ENCODE results near the gene VAV1. TPM values are rescaled to one million over a fixed set of nuclear protein-coding genes. Genes with fewer than 3 reads are reported as not detected.
A peak's percentile ranks its signal among the peaks of the same experiment; 100 is the strongest.

The VAV1 gene
- total RNA-seq, 1 donor from 2014 or later = not detected

DNA sequence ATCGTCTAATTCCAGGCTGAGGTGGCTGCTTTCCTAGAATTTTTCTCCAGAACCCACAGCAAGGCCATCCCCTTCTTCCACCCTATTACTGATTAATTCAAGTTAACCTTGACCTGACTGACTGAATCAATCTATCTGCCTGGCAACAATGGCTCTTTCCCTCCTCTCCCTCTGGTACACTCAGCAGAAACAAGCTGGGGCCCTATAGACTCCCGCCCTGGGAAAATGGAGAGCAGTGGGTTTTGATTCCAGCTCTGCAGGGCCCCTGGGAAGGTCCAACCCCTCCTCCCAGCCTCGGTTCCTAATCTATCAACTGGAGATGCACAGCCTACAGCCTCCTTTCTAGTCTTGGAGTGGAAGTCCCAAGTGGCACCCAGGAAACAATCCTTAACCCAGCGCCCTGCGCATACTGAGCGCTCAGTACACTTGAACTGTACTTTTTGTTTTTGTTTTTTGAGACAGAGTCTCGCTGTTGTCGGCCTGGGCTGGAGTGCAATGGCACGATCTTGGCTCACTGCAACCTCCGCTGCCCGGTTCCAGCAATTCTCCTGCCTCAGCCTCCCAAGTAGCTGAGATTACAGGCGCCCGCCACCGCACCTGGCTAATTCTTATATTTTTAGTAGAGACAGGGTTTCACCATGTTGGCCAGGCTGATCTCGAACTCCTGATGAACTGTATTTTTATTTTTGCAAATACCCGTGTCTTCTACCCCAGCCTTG is 46.8 kb upstream of the VAV1 start:
- Mint-ChIP-seq H3K4me1 (peaks cover 22% of the 10 kb centered on the region), H3K9me3 (no peaks in the 10 kb centered on the region), H3K4me3 (no peak overlapping the region), H3K27me3 (ENCODE audit: low read depth) (no peaks in the 10 kb centered on the region), H3K36me3 (peaks cover 4% of the 10 kb centered on the region), H3K27ac (peak overlapping the region; percentile 48)
- DNase-seq (ENCODE audit: low spot score in 2 of 2, unreplicated experiment in 2 of 2) = no peak
- TF ChIP-seq, protein P1, sequence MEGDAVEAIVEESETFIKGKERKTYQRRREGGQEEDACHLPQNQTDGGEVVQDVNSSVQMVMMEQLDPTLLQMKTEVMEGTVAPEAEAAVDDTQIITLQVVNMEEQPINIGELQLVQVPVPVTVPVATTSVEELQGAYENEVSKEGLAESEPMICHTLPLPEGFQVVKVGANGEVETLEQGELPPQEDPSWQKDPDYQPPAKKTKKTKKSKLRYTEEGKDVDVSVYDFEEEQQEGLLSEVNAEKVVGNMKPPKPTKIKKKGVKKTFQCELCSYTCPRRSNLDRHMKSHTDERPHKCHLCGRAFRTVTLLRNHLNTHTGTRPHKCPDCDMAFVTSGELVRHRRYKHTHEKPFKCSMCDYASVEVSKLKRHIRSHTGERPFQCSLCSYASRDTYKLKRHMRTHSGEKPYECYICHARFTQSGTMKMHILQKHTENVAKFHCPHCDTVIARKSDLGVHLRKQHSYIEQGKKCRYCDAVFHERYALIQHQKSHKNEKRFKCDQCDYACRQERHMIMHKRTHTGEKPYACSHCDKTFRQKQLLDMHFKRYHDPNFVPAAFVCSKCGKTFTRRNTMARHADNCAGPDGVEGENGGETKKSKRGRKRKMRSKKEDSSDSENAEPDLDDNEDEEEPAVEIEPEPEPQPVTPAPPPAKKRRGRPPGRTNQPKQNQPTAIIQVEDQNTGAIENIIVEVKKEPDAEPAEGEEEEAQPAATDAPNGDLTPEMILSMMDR (IDR thresholded peaks at IDR 0.05; ENCODE audit: unreplicated experiment) = no peak

DNA sequence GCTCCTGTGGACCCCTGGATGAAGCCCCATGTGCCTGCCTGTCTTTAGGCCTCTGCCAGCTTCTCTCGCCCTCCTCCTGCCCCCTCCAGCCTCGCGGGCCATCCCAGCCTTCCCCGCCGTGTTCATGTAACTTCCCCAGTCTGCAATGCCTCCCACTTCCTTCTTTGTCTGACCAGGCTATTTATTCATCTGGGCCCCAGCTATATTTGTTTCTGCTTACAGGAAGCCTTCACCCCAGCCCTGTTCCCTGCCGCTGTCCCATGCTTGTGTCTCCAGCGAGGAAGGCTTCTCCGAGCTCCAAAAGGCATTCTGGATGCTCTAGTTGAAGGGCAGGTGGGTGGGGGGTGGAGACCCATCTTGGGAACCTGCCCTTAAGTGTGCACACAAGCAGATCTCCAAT is 44.2 kb upstream of the VAV1 start:
- peaks cover 10% of the 10 kb centered on the region for H3K36me3 Mint-ChIP-seq
- TF ChIP-seq, protein P1 (IDR thresholded peaks at IDR 0.05; ENCODE audit: unreplicated experiment) = no peak
- H3K27ac Mint-ChIP-seq = no peak overlapping the region
- H3K27me3 Mint-ChIP-seq (ENCODE audit: low read depth) = no peaks in the 10 kb centered on the region
- peaks cover 5% of the 10 kb centered on the region for H3K4me1 Mint-ChIP-seq
- DNase-seq (ENCODE audit: low spot score in 2 of 2, unreplicated experiment in 2 of 2) = no peak
- H3K4me3 Mint-ChIP-seq = no peak overlapping the region
- H3K9me3 Mint-ChIP-seq = no peaks in the 10 kb centered on the region

DNA sequence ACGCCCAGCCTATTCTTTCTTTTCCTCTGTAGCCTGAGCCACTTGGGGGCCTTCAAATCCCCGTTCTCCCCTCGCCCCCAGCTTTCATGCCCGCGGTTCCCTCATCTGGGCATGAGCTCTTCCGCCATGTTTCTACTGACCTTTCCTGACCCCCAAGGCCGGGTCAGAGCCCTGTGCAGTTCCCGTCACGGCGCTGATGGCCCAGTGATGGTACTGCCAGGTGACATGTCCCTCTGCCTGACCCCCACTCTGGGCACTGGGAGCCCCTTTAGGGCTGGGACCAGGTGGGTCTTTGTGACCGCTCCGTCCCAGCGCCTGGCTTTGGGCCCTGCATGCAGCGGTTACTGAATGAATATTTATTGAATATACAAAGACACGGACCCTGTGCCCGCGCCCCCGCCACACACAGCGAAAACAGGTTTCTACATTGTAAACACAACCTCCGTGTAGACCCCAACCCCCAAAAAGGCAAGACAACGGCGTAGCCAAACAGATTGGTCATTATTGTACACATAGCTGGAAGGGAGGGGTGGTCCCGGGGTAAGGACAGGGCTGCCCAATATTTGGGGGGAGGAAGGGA is 42.8 kb upstream of the VAV1 start:
- DNase-seq (ENCODE audit: low spot score in 2 of 2, unreplicated experiment in 2 of 2) = no peak
- Mint-ChIP-seq H3K27me3 (ENCODE audit: low read depth) (no peaks in the 10 kb centered on the region), H3K27ac (no peak overlapping the region), H3K4me1 (peaks cover 3% of the 10 kb centered on the region), H3K4me3 (no peak overlapping the region), H3K9me3 (no peaks in the 10 kb centered on the region), H3K36me3 (peaks cover 10% of the 10 kb centered on the region)
- TF ChIP-seq, protein P1 (IDR thresholded peaks at IDR 0.05; ENCODE audit: unreplicated experiment) = no peak

DNA sequence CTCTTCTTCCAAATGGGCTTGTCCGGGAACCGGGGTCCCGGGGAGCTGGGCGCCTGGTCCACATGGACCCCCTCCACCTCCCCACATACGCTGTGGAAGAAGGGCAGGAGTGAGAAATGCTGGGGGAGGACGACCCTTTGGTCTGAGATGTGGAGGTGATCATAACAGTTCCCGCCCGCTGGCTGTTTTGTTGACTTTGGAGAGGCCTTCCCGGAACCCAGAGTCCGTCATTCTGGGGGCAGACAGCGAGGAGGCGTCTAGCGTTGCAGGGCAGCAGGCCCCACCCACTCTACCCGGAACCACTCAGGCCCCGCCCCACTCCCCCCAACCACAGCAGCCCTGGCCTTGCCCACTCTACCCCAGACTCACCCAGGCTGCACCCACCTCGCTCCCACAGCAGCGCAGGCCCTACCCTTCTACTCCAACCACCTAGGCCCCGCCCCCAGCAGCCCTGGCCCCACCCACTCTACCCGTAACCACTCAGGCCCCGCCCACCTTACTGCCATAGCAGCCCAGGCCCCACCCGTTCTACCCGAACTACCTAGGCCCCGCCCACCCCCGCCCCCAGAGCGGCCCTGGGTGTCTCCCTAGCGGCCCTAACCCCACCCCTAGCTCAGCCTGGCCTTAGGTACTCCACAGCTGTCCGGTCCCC is 42.2 kb upstream of the VAV1 start:
- no peaks in the 10 kb centered on the region for H3K27me3 Mint-ChIP-seq (ENCODE audit: low read depth)
- H3K9me3 Mint-ChIP-seq = no peaks in the 10 kb centered on the region
- TF ChIP-seq, protein P1 (IDR thresholded peaks at IDR 0.05; ENCODE audit: unreplicated experiment) = no peak
- no peak overlapping the region for H3K4me3 Mint-ChIP-seq
- DNase-seq (ENCODE audit: low spot score in 2 of 2, unreplicated experiment in 2 of 2) = no peak
- no peak overlapping the region for H3K27ac Mint-ChIP-seq
- H3K4me1 Mint-ChIP-seq = peaks cover 5% of the 10 kb centered on the region
- peaks cover 10% of the 10 kb centered on the region for H3K36me3 Mint-ChIP-seq

DNA sequence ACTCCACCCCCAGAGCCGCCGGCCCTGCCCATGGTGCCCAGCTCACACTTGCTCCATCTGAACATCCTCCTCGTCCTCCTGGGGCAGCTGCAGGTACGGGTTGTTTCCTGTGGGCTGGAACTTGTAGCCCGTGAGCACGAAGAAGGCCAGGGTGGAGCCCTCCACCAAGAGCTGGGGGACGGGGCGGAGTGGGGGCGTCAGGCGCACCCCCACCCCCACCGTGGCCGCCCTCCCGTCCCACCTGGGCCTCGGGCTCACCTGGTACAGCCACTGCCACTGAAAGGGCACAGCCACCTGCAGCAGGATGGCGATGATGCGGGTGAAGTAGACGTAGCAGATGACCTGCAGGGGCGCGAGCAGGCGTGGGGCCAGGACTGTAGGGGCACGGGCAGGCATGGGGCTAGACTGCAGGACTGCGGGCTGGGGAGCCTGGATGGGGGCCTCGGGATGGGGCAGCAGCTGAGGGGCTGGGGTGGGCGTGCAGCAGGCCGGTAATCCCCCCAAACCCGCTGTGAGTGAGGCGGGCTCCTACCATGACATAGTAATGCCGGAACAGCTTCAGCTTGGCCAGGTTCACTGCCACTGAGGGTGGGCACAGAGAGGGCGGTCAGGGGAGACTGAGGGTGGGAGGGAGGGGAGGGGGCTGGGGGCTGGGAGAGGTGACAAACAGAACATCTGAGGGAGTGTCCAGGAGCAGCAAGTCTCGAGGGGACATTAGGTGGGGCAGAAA is 41.4 kb upstream of the VAV1 start:
- Mint-ChIP-seq H3K27me3 (ENCODE audit: low read depth) (no peaks in the 10 kb centered on the region), H3K36me3 (peaks cover 10% of the 10 kb centered on the region), H3K27ac (no peak overlapping the region), H3K4me3 (no peak overlapping the region), H3K9me3 (no peaks in the 10 kb centered on the region), H3K4me1 (peaks cover 10% of the 10 kb centered on the region)
- TF ChIP-seq, protein P1 (IDR thresholded peaks at IDR 0.05; ENCODE audit: unreplicated experiment) = no peak
- no peak for DNase-seq (ENCODE audit: low spot score in 2 of 2, unreplicated experiment in 2 of 2)
